Tongue (tissue), 2 donors: ENCODE results near the gene KRT5. TPM values are rescaled to one million over a fixed set of nuclear protein-coding genes. Genes with fewer than 3 reads are reported as not detected.
"Not testable (repeated sequence)": the region's sequence is repeated elsewhere in the genome, so short reads cannot be mapped to it uniquely, and the experiment has no call there.

Experiments used
- DNase-seq: peaks from one replicate; pipeline ENCODE4 v3.0.0-alpha.2; 2015
- total RNA-seq: library from RNA; depleted of rRNA; stranded (reverse); fragments of >200 nt; gene quantifications from one replicate; pipeline ENCODE4 v1.2.3, GENCODE V29; 2014

KRT5 gene
- total RNA-seq, 1 donor from 2014 or later = 1,219 TPM

DNA sequence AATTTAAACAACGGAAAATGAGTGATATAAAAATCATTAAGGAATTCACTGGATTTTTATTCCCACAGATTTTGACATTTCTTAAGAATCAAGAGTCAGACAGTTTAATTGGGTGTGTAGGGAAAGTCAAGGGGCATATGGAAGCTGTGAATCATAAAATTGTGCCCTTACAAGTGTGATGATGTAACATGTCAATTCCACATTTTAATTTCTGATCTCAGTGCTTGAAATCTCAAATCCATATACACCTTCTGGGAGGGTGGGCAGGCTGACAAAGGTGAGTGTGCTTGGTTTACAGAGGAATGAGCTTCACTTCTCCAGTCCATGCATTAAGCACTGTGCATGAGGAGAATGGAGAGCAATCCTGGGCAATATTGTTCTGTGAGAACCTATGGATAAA, 26.1 kb downstream of the KRT5 start:
- no peak for DNase-seq

DNA sequence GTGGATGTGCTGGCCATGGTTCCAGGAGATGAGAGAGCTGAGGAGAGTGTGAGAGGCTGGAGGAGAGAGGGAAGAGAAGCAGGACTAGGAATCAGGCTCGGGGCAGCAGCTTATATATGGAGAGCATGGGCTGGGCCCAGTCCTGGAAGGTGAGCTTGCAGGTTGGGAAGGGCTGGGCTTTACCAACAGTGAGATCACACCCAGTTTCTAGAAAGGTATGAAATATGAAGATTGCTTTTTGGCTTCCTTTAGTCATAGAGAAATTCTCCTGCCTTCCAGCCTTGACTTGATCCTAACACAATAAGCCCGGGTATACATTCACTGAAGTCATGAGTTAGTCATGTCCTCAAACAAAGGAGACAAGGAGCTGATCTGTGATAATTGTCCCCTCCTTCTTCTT, 27.0 kb downstream of the KRT5 start, which contains the start of gene KRT6A:
Gene KRT6A (minus strand): TSS at position 86 of the 400 bp plus-strand sequence. CDS start 69 bp downstream, at position 17.
- no peak for DNase-seq

- DNase-seq = not testable (repeated sequence)
Observed at GRCh38 chr12:52492405-52492804, 27.8 kb downstream of the KRT5 start.

DNA sequence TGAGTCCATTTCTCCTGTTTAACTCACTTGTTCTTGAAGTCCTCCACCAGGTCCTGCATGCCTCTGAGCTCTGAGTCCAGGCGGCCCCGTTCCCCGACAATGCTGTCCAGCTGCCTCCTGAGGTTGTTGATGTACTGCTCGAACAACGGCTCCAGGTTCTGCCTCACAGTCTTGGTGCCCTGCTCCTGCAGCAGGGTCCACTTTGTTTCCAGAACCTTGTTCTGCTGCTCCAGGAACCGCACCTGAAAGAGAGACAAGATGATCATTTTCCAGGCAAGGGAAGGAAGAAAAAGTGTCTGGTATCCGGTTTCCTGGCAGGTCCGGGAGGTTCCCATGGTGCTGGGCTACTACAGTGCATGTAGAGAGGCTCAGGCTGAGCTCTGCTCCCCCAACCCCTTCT, 28.7 kb downstream of the KRT5 start:
- DNase-seq = not testable (repeated sequence)

DNA sequence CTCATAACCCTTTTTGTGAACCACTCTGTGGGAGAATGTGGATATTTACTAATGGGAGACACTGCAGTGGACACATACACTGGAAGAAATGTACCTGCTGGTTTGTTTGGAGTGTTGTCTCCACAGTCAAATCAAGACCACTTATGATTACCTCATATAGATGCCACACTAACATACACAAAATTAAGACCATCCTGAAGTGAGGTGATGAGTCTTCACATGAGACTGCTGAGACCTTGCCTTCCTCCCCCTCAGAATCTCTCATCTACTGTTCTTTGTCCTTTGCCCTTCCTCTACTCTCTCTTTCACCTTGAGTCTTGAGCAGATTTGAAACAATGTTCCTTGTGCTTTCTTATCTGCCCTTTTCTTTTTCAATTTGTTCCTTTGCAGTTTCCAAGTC, 31.5 kb downstream of the KRT5 start:
- no peak for DNase-seq

DNA sequence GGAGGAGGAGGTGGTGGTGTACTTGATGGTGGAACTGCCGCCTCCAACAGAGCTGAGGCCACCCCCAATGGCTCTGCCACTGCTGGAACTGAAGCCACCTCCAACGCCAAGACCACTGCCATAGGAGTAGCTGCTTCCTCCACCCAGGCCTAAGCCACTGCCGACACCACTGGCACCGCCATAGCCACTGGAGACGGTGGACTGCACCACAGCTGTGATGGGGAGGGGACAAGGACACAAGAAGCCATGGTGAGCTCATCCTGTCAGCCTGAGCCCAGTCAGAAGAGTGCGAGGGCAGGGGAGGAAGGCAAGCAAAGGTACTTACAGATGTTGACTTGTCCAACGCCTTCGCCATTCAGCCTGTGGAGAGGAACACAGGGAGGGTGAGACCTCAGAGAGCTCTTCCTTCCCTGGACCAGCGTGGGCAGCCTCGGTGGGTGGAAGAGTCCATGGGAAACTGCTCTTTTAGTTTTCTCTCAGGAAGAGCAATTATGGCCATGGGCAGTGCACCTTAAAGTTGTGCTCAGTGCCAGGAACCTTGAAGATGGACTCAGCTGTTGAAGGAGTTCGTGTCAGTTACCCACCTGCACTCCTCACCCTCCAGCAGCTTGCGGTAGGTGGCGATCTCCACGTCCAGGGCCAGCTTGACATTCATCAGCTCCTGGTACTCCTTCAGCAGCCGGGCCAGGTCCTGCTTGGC, 32.3 kb downstream of the KRT5 start:
- DNase-seq = not testable (repeated sequence)

DNA sequence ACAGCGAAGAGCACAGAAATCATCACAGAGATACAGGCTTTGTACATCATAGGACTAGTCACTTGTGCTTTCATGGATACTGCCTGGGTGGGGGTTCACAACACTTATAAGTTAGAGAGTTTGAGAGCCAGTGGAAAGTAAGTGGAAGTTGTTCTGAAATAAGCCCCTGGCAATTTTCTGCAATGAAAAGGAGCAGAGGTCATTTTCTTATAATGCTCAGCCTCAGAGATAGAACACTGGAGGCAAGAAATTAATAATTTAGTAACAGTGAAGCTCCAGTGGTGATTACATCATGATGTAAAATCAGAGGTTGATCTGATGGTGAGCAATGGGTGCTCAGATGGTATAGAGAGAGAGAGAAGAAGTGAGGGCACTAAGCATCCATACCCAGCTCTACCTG, 33.0 kb downstream of the KRT5 start:
- DNase-seq = no peak

DNA sequence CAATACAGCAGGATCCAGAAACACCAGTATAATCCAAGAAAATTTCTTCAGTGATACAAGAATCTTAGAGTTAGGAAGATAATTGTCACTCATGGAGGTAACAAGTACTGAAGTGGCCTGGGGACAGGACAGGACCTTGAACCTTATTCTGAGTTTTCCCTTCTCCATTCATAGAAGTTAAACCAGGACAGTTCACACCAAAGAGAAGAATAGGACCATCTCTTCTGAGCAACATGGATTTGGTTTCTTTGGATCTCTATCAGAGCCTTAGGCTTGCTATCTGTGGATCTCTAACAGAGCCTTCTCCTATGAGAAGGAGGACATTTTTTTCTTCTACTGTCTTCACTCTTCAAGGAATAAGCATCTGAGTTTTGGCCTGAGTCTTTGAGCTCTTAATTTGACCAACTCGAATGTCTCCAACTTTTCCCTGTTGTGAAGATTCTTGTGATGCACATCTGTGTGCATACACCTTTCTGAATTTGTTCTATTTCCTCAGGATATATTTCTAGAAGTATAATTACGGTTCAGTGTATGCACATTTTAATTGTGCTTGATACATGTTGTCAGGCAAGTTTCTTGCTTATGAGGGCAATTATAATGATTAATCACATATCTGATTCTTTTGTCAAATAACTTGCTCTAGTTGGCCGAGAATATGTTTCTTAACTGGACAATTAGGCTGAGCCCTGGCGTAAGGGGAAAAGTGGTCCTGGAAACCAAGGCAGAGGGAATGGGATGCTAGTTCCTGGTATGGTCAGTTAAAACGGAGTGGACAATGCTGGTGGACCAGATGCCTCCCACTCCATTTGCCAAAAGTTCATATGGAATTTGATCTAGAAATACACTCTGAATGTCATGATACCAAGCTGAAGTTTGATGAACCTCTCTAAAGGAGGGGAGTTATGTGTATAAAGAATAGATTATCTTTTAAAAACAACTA, 33.8 kb downstream of the KRT5 start:
- DNase-seq = no peak

DNA sequence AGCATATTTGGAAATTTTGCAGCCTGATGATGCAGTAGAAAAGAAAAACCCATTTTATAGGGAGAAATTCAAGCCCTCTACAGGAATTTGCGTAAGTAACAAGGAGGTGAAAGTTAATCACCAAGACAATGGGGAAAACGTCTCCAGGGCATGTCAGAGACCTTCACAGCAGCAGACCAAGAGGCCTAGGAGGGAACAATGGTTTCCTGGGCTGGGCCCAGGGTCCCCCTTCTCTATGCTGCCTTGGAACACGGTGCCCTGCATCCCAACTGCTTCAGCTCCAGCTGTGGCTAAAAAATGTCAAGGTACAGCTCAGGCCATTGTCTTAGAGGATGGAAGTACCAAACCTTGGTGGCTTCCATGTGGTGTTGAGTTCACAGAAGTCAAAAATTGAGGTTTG, 40.1 kb downstream of the KRT5 start:
- DNase-seq = no peak

DNA sequence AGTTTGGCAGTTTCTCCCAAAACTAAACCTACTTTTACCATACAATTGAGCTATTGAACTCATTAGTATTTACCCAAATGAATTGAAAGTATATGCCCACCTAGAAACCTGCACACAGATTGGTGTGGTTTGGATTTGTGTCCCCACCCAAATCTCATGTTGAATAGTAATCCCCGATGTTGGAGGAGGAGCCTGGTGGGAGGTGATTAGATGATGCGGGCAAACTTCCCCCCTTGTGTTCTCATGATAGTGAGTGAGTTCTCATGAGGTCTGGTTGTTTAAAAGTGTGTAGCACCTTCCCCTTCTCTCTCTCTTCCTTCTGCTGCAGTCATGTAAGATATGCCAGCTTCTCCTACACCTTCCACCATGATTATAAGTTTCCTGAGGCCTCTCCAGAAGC, 42.5 kb downstream of the KRT5 start:
- no peak for DNase-seq

DNA sequence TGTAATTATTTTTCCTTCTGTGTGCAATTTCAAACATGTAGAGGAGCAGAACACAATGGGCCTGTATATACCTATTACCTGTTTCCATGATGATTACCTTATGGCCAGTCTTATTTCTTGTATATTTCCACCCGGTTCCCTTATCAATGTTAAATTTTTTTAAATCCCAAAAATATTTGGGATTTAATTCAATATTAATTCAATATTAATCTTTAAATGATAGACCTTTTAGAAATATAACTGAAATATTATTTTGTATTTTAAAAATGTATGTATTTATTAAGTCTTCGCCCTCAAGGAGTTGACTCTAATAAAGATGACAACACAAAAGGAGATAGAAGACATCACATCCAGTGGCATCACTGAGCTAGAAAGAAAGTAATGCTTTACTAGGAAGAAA, 46.0 kb downstream of the KRT5 start:
- DNase-seq = no peak

- peak; percentile 10 for DNase-seq
Observed at GRCh38 chr12:52473768-52474167, 46.4 kb downstream of the KRT5 start, which contains the start of gene KRT6C. Gene KRT6C, minus strand, starts transcription at chr12:52473805. Its CDS starts 68 bp downstream, at chr12:52473737.

GRCh38 chr12:52469853-52470252, 50.3 kb downstream of the KRT5 start:
- DNase-seq = no peak

DNA sequence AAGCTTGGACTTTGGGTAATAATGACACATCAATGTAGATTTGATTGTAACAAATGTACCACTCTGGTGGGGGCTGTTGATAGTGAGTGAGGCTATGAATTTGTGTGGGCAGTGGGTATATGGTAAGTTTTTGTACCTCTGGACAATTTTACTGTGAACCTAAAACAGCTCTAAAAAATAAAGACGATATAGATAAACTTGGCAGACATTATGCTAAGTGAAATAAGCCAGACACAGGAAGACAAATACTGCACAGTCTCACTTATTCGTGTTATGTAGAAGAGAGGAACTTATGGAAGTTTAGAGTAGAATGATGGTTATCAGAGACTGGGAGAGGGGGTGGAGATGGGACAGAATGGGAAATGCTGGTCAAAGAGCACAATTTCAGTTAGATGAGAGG, 55.3 kb downstream of the KRT5 start:
- peak; percentile 20 for DNase-seq

Other genes with a start within 250 kb of the KRT5 start
- gene KRT86, start 245.7 kb downstream of the KRT5 start, total RNA-seq = not detected
- 0.41 TPM for gene KRT81, start 228.9 kb downstream of the KRT5 start, total RNA-seq
- not detected for gene KRT83, start 199.0 kb downstream of the KRT5 start, total RNA-seq
- gene KRT85, start 152.9 kb downstream of the KRT5 start, total RNA-seq = not detected
- not detected for gene KRT84, start 134.7 kb downstream of the KRT5 start, total RNA-seq
- not detected for gene KRT82, start 114.1 kb downstream of the KRT5 start, total RNA-seq
- gene KRT75, start 86.0 kb downstream of the KRT5 start, total RNA-seq = 0.21 TPM
- 17.0 TPM for gene KRT6B, start 68.2 kb downstream of the KRT5 start, total RNA-seq
- 19.3 TPM for gene KRT6C, start 46.6 kb downstream of the KRT5 start, total RNA-seq
- gene KRT6A, start 27.1 kb downstream of the KRT5 start, total RNA-seq = 299 TPM
- not detected for gene KRT71, start 32.8 kb upstream of the KRT5 start, total RNA-seq
- 0.10 TPM for gene KRT74, start 53.4 kb upstream of the KRT5 start, total RNA-seq
- gene KRT72, start 81.1 kb upstream of the KRT5 start, total RNA-seq = 0.21 TPM
- gene KRT73, start 98.2 kb upstream of the KRT5 start, total RNA-seq = not detected
- not detected for gene KRT2, start 131.8 kb upstream of the KRT5 start, total RNA-seq
- gene KRT1, start 160.0 kb upstream of the KRT5 start, total RNA-seq = not detected
- 0.10 TPM for gene KRT77, start 183.1 kb upstream of the KRT5 start, total RNA-seq